ENCODE measurements around the gene PIK3R3.

Gene PIK3R3

DNA sequence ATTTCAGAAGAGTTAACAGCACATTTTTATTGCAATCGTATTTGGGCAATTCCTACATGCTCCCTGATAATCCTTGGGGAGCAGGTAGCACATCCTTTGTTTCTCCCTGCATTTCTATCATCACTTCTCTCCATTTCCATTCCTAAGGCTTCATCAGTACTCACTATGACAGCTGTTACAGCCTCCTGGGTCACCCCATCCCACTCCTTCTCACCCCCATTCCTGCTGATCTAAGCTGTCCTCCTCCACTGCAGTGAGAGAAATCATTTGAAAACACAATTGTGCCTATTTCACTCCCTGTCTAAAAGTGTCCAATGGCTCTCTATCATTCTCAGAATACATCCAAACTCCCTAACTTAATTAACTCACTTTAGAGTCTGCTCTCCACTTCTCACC is 25.5 kb upstream of the PIK3R3 start:
- DNase-seq (ENCODE audit: low read depth), result no peak

DNA sequence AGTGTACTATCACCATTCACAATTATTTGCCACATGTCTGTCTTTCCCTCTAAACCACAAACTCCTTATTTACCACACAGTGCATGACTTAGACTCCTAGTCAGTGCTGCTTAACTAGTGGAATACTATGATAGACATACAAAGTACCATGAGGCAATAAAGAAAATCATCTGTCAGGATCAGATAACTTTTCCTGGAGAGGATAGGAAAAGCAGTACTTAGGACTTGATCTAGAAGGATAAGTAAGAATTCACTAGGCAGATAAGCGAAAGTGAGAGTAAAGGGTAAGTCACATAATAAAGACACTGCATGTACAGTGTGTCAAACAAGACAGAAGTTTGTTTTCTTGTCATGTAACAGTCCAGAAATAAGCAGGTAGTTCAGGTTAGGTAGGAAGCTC is 21.3 kb upstream of the PIK3R3 start:
- DNase-seq (ENCODE audit: low read depth), result no peak

DNA sequence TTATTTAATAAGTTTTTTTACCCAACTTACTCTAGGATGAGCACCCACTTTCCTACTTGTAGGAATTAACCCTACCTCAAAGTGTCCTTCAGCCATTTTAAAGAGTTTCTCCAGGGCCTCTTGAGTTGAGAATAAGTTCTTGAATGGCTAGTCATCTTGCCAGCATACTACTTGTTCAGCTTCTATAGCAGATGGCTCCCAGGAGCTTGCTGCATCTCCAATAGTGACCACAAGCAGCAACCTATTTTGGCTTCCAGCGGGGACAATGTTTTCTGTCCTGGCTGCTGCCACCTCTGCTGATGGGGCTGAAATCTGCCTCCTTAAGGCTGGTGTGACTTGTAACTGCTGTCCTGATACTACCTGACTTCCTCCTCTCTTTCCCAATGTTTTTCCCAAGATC is 20.8 kb upstream of the PIK3R3 start:
- no peak for DNase-seq (ENCODE audit: low read depth)

DNA sequence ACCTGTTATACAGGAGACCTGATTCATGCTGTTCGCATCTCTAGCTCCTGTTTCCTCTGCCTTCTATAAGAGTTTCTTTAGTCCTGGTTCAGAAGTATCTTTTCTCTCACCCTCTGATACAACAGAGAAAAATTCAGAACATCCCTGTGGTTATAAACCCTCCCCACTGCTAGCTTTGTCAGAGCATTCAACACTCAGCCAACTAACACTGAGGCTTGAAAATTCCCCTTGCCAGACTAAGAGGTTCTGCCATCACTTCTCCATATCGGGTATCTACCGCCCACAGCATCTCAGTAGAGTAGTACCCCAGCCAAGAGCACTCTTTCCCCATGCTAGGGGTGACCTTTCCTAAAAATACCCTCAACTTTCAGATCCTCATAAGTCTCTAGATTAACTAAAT is 19.6 kb upstream of the PIK3R3 start:
- DNase-seq (ENCODE audit: low read depth), result no peak

DNA sequence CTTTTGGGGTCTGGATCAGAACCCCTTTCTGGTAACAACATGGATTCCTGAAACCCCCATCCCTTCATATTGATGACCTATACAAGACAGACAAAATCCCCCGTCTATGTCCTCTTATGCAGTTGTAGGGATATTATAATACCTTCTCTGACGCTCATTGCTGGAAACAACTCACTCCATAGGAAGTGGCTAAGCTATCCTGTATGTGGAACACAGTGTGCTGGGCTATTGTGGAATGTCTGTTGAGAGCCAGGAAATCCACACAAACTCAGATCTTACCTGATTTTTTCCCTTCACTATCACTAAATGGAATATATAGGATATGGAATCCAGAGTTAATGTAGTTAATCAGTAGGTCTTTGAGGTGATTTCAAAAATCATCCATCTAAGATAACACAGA is 17.7 kb upstream of the PIK3R3 start:
- no peak for DNase-seq (ENCODE audit: low read depth)

DNA sequence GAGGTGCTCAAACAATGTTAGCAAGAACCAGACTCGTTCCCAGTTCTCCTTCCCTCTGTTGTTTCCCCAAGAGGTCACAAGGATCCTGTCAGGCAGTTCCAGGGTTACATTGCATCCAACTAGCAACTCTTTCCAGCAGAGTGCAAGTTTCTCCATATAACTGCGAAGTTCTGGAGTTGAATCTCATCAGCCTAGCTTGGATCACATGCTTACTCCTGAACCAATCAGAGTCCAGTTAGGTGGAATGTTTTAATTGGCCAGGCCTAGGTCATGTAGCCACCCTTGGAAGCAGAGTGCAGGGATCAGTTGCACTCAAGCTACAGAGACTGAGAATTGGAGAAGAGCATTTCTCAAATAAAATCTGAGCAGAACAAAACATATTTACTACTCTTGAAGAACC is 15.9 kb upstream of the PIK3R3 start:
- no peak for DNase-seq (ENCODE audit: low read depth)

DNA sequence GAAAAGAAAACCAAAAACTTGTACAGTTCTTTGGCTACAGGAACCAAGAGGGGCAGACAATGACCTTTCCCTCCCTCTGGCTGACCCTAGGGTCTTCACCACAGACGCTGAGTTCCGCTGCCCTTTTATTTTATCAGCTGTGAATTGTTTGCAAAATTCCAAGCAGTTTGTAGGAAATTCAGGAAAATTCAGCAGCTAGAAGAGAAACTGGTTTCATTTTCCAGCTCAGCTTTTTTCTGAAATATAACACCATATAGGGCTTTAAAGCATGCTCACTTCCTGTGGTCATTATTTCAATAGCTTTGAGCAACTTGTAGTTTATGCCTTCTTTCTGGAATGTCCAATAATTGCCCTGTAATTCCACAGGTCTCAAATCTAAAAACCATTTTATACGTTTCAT is 5.5 kb upstream of the PIK3R3 start:
- no peak for DNase-seq (ENCODE audit: low read depth)

DNA sequence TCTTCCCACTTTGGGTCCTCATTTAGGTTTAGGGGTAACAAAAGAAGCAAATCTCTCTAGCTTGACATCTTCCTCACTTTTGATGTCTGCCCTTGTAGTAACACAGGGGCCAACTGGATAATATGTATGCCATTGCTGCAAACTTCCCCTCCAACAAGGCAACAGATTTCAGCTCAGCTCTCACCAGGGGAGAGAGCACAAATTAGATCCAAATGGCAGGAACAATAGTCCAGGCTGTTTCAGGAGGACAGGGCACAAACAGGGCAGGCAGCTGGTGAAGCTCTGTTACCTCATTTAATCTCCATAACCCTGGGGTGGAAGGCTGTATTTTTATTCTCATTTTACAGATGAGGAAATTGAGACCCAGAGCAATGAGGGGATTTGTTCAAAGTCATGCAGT is 4.3 kb upstream of the PIK3R3 start:
- DNase-seq (ENCODE audit: low read depth), result no peak

DNA sequence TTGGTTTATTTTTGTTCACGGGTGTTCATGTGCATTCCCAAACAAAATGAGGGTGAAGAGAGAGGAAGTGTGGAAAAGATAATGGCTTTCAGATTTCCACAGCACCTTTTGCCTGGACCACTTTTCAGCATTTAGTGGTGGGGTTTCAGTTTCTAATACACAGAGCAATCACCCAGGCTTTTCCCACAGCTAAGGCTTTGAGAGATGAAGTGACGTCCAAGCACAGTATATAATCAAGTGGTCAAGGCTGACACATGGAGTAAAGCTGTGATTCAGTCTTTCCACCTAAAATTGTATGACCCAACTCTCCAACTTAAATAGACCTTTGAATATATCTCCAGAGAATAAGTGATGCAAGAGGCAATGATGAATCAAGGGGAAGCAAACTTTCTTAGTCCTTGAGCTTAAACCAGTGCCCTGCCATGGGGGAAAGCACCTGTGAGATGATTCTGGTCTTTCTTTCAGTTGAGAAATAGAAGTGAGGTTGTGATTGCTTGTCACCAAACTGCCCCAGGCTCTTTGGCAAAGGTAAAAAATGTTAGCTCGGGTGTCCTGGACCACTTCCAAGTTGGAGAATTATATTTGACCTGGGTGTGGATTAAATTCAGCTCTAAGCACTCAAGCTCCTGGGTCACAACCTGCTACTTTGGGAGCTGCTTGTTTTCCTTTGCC is 2.4 kb upstream of the PIK3R3 start:
- DNase-seq (ENCODE audit: low read depth), result peak; percentile 80

DNA sequence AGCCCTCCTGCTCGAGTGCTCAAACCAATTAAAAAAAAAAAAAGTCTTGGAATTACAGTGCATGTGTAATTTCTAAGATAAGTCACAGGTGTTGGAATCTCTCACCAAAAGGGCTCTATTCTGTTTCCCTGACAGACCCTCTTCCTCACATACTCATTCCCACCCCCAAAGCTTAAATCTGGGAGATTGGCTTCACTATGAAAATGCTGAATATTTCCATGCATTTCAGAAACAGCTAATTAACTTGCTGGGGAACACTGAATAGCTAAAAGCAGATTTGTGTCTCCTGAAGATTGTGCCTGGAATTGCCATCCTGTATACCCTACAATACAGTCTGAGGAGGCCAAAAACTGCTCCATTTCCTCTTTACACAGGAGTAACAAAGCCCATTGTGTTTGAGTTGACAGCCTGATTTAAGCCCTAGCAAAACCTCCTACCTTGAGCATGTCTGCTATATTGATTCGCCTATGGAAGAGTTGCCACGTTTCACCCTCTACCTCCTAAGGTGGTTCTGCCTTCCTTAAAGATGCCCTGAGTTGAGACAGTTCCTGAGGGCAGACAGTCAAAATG is 1.4 kb upstream of the PIK3R3 start:
- no peak for DNase-seq (ENCODE audit: low read depth)

DNA sequence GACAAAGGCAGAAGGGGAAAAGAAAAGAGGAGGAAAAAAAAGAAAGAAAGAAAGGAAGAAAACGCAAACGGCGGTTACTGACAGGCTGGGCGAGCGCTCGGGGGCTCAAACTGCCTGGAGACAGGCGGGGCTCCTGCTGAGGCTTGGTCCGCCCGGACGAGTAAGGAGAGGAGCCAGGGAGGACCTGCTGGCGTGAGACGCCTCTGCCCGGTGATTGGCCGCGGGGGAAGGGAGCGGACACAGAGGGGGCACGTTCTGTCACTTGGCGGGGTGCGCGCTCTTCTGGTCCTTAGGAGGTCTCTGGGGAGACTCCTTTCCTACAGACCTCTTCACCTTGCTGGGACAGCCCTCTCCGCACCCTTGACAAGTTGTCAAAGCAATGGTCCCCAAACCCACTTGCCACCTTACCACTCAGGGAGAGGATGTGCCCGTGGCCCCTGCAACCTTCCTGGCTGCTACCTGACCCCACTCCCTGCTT is 791 bp upstream of the PIK3R3 start:
- DNase-seq (ENCODE audit: low read depth), result no peak

DNA sequence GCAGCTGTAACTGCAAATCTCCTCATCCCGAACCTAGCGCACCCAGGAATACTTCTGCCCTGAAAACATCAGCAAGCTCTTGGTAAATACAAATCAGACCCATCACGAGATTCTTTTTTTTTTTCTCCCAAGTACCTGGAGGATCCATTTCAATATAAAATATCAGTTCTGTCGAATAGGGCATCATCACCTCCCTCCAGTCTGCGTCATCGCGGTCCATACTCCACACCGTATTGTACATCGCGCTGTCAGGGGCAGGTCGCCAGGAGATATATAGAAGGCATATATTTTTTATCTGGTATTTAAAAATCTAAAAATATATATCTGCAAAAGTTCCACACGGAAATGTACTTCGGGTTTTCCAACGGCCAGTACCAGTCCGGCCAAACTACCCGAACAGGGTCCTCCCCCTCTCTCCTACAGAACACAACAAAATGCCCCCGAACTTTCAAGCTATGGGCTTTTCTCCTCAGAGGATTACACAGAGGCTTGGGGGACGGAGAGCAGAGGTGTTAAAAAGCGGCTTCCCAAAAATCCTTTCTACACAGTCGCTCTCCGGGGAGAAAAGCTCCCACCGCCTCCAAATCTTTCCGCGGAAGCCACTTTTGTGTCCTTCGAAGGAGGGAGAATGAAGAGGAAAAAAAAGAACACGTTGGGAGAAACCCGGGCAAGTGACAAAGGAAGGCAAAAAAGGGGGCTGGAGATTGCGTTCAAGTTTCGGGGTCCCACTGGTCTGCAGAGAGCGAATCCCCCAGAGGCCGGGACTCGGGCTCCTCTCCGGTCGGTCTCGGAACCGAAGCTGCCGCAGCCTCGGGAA is 509 bp downstream of the PIK3R3 start:
- DNase-seq (ENCODE audit: low read depth), result no peak

DNA sequence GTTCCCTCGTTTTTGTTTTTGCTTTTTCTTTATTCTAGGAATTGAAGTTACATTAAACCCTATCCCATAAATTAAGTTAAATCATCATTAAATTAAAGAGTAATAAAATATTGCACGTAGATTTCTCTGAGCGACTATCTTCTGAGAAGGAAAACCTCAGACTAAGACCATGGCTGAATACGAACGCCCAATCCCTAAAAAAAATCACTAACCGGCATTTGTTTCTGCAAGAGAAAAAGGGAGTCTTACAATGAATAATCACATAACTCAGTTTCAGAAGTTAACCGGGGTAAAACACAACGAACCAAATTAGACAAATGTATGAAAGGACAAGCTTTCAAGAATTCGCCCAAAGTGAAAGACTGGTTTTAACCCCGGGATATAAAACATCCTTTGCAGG is 1.3 kb downstream of the PIK3R3 start:
- no peak for DNase-seq (ENCODE audit: low read depth)

DNA sequence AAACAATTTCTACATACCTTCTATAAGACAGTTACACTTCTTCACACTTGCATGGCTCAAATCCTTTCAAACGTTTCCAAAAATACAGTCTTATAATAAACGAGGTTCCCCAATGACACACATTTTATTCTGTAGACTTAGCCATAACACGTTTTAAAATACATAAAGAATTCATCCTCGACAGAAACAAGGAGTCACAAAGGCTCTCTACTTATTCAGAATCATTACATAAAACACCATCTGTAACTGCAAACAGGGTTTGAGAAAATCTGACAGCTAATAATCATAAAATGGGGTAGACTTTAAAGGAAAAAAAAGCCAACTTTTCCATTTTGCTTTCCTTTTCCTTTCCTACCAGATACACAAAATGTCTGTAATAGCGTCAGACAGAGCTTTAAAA is 1.8 kb downstream of the PIK3R3 start:
- no peak for DNase-seq (ENCODE audit: low read depth)

DNA sequence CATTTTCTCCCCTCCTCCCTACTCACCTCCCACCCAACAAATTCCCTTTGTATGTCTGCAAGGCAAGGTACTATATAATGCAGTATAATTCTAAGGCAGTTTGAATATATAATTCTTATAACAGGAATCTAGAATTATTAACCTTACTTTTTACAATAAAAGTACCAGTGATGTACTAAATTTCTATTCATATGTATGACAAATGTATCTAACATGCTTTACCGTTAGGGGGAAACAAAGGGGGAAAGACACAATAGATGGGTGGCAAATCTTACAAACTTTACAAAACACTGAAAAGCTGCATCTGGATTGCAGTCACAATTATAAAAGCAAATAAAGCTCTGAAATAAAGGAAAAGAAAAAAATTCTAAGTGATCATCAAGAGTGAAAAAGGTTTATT is 2.3 kb downstream of the PIK3R3 start:
- DNase-seq (ENCODE audit: low read depth), result no peak

DNA sequence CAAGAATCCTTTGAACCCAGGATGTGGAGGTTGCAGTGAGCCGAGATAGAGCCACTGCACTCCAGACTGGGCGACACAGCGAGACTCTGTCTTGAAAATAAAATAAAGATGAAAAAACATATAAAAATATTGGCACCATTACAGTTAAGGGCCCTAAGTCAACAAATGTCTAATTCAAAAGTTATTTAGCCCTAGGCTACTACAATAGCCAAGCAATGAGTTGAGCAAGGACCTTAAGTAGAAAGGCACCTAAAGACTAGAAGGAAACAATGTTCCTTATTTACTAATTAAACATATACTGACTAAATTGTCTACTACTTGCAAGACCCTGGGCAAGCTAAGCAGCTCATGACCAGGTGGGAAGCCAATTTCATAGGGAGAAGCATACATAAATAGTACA is 4.1 kb downstream of the PIK3R3 start:
- DNase-seq (ENCODE audit: low read depth), result no peak

DNA sequence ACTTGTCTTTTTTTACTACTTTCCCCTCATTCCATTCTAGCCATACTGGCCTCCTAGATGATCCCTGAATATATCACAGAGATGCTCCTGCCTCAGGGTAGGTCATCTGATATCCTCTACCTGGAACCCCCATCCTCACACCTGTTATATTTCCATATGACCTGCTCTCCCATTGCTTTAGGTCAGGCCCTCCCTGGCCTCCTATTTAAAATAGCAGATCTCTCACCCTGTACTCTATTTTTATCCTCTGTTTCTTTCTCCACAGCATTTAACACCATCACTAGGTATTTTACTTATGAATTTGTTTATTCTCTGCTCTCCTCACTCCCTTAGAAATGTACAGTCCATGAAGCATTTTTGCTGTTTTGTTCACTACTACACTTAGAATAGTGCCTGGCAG is 13.6 kb downstream of the PIK3R3 start:
- DNase-seq (ENCODE audit: low read depth), result no peak

DNA sequence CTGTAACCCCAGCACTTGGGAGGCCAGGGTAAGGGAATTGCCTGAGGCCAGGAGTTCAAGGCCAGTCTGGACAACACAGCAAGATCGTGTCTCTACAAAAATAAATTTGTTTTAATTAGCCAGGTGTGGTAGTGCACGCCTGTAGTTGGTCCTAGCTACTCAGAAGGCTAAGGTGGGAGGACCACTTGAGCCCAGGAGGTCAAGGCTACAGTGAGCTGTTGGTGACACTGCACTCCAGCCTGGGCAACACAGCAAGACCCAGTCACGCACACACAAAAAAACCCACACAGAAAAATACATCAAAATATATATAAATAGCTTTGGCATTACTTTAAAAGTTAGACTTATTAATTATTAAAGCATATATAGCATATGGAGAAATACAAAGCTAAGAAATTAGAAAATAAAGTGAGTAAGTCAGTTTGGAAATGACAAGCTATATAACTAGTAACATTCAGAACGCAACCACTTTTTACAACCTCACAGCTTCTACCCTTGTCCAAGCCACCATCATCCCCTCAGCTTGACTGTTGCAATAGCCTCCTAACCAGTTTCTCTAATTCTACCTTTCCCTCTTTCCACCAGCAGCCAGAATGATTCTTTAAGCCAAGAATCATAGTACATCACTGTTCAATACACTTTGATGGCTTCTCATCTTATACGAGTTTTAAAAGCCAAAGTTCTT is 14.5 kb downstream of the PIK3R3 start:
- DNase-seq (ENCODE audit: low read depth), result no peak

DNA sequence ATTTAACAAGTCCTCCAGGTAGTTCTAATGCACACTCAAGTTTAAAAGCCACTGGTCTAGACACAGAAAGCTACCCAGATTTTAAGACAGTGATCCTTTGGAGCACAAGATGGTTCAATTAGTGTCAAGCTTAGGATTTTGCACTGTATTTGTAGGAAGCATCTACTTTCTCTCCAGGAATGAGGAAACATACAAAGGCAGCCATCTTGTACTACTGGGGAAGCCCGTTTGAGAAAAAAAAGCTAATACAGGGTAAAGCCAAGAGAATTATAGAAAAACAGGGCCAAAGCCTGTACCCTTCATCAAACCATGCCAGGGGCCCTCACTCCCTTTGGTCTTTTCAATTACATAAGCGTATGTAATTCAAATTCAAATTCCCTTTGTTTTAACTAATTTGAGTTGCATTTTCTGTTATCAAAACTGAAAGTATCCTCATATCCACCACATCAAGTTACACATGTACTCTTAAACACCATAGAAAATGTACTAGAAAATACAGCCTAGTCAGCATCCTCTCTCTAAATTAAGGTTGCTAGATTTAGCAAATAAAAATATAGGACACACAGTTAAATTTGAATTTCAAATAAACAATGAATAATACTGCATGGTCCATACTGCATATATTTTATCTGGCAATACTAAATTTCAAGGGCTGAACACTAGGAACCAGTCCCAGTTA is 17.4 kb downstream of the PIK3R3 start:
- DNase-seq (ENCODE audit: low read depth), result no peak

DNA sequence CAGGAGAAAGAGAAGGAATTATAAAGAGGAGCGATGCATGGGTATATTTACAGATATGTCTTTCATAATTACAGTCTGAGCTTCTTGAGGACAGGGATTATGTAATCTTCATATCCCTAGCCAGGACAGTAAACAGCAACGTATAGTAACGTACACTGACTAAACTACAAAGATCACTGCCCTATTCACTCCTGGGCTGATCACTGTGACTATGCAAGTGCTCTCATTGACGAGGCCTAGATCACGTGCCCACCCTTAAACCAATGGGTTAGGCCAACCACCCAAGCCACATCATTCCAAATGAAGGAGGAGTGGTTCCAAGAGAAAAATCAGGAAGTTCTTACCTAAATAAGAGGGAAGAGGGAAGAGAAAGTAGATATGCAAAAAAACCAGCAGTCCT is 18.5 kb downstream of the PIK3R3 start:
- no peak for DNase-seq (ENCODE audit: low read depth)

DNA sequence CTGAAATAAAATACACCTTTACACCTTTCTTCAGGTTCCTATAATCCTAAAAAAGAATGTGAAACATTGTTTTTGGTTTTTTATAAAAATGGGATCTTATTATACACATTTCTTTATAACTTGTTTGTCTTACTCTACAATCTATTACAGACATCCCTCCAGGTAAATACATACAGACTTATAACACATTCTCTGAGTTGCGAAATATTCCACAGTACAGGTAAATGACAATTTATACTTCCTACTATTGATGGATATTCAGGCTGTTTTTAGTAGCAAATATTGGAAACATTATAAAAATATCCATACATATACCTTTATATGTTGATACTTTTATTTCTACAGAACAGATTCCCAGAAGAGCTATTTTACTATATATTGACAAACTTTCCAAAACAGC is 20.3 kb downstream of the PIK3R3 start:
- no peak for DNase-seq (ENCODE audit: low read depth)

DNA sequence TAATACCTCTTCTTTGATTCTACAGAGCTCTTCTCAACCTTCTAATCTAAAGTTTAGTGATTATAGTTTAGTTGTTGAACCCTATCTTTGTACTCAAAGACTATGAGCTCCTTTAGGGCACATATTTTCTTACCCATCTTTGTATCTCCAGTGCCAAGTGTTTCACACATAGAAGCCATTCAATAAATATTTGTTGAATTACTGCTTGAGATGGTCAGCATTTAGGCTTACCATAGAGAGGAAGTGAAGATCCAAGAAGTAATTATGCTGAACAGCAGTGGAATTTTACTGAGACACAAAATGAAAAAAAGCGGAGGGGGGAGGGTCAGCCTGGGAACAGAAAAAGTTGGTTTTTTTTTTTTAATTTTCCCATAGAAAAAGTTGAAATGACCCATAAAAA is 21.9 kb downstream of the PIK3R3 start:
- DNase-seq (ENCODE audit: low read depth), result no peak
